Measurements from ENCODE around the gene MAB21L4.

Gene MAB21L4

GRCh38 chr2:240871071-240871958 lies 24.6 kb downstream of the MAB21L4 start:
- no peak overlapping the region for H3K4me3 ChIP-seq (replicated peaks; ENCODE audit: low read depth, low read length)
- DNase-seq (ENCODE audit: extremely low read depth, low read depth) = no peak
- TF ChIP-seq CTCF (IDR thresholded peaks at IDR 0.05; ENCODE audit: low read depth, low read length, missing control alignments) = no peak

GRCh38 chr2:240869956-240870875 lies 25.7 kb downstream of the MAB21L4 start:
- DNase-seq (ENCODE audit: extremely low read depth, low read depth) = no peak
- no peak overlapping the region for H3K4me3 ChIP-seq (replicated peaks; ENCODE audit: low read depth, low read length)
- no peak for TF ChIP-seq CTCF (IDR thresholded peaks at IDR 0.05; ENCODE audit: low read depth, low read length, missing control alignments)

GRCh38 chr2:240869109-240869955 lies 26.6 kb downstream of the MAB21L4 start:
- H3K4me3 ChIP-seq (replicated peaks; ENCODE audit: low read depth, low read length) = no peak overlapping the region
- TF ChIP-seq CTCF (IDR thresholded peaks at IDR 0.05; ENCODE audit: low read depth, low read length, missing control alignments) = no peak
- no peak for DNase-seq (ENCODE audit: extremely low read depth, low read depth)

GRCh38 chr2:240868286-240869108 lies 27.5 kb downstream of the MAB21L4 start, which contains the start of gene AGXT:
TSS of gene AGXT (plus strand) at chr2:240868824. CDS start at chr2:240868866, 42 bp downstream.
- no peak for TF ChIP-seq CTCF (IDR thresholded peaks at IDR 0.05; ENCODE audit: low read depth, low read length, missing control alignments)
- no peak within 1 kb of the TSS for H3K4me3 ChIP-seq (replicated peaks; ENCODE audit: low read depth, low read length)
- DNase-seq (ENCODE audit: extremely low read depth, low read depth) = peak; percentile 7

- TF ChIP-seq CTCF (IDR thresholded peaks at IDR 0.05; ENCODE audit: low read depth, low read length, missing control alignments) = no peak
- H3K4me3 ChIP-seq (replicated peaks; ENCODE audit: low read depth, low read length) = no peak overlapping the region
- DNase-seq (ENCODE audit: extremely low read depth, low read depth) = no peak
Measured at GRCh38 chr2:240865391-240865790, 30.6 kb downstream of the MAB21L4 start.
